CD4-positive, alpha-beta T cell treated with Interleukin-17A for 1 hour (primary cell): ENCODE results near the gene SALL2.

ENCODE experiments used
- DNase-seq: peaks from one replicate; pipeline ENCODE4 v3.0.0-alpha.2; 2020

The SALL2 gene

GRCh38 chr14:21526672-21527317, 649 bp upstream of the SALL2 start:
- no peak for DNase-seq

- DNase-seq: no peak
These were observed 580 bp downstream of the SALL2 start for GRCh38 chr14:21525571-21525961.

GRCh38 chr14:21524575-21525490, 1.3 kb downstream of the SALL2 start:
- DNase-seq: no peak

GRCh38 chr14:21523203-21523602, 2.9 kb downstream of the SALL2 start:
- DNase-seq: no peak

GRCh38 chr14:21521501-21521900, 4.6 kb downstream of the SALL2 start:
- DNase-seq: no peak

GRCh38 chr14:21520767-21521166, 5.4 kb downstream of the SALL2 start:
- no peak for DNase-seq

- DNase-seq: no peak
These were observed 7.4 kb downstream of the SALL2 start for GRCh38 chr14:21518725-21519124.

GRCh38 chr14:21514341-21514740, 11.8 kb downstream of the SALL2 start:
- no peak for DNase-seq

GRCh38 chr14:21510735-21511657, 15.2 kb downstream of the SALL2 start, which contains the start of gene METTL3:
METTL3 (minus strand) TSS chr14:21511340; CDS start chr14:21511223, 117 bp downstream.
- peak; percentile 97 for DNase-seq

- peak; percentile 39 for DNase-seq
These were observed 16.6 kb downstream of the SALL2 start for GRCh38 chr14:21509432-21510143.

GRCh38 chr14:21506557-21506956, 19.6 kb downstream of the SALL2 start:
- DNase-seq: no peak

GRCh38 chr14:21505012-21505553, 21.1 kb downstream of the SALL2 start:
- peak; percentile 44 for DNase-seq

GRCh38 chr14:21503376-21503775, 22.8 kb downstream of the SALL2 start:
- no peak for DNase-seq

- DNase-seq: no peak
These were observed 24.6 kb downstream of the SALL2 start for GRCh38 chr14:21501568-21501967.

- peak; percentile 75 for DNase-seq
These were observed 27.3 kb downstream of the SALL2 start for GRCh38 chr14:21498540-21499526.

GRCh38 chr14:21496453-21496852, 29.7 kb downstream of the SALL2 start:
- DNase-seq: no peak

GRCh38 chr14:21494902-21495762, 31.0 kb downstream of the SALL2 start:
- no peak for DNase-seq

GRCh38 chr14:21486640-21487087, 39.5 kb downstream of the SALL2 start:
- no peak for DNase-seq

- peak; percentile 99 for DNase-seq
These were observed 49.0 kb downstream of the SALL2 start, which contains the start of the genes RAB2B and TOX4 for GRCh38 chr14:21476925-21477681. RAB2B (minus strand) TSS chr14:21476959; CDS start chr14:21476872, 87 bp downstream. TOX4 (plus strand) TSS chr14:21477195; CDS start chr14:21477279, 84 bp downstream.
